ENCODE results near the gene PASD1. TPM values are rescaled to one million over a fixed set of nuclear protein-coding genes. Genes with fewer than 3 reads are reported as not detected.

The PASD1 gene
- total RNA-seq, 1 experiment from 2014 or later: not detected

- in situ Hi-C loops (cut with HindIII; ENCODE audit: low pct_unique_long_range_greater_than_20kb, low sequenced_read_pairs): no loop called here
- no peak overlapping the region for H3K27ac ChIP-seq (ENCODE audit: low read length)
- no peak for TF ChIP-seq CTCF (IDR thresholded peaks at IDR 0.05)
- TF ChIP-seq POLR2AphosphoS5 (IDR thresholded peaks at IDR 0.05; ENCODE audit: low read depth, low read length): no peak
- no peak for TF ChIP-seq SIN3A (IDR thresholded peaks at IDR 0.05; ENCODE audit: borderline replicate concordance, insufficient read depth, low read depth, low read length)
- no peak for TF ChIP-seq TCF7L2 (IDR thresholded peaks at IDR 0.05; ENCODE audit: low read depth, low read length)
- TF ChIP-seq REST (IDR thresholded peaks at IDR 0.05; ENCODE audit: insufficient read depth in 1 of 2, low read depth in 2 of 2, low read length in 1 of 2): no peak
- H3K36me3 ChIP-seq (ENCODE audit: control insufficient read depth, insufficient read depth, low read length): no peaks in the 10 kb centered on the region
- ATAC-seq (no peak), DNase-seq (ENCODE audit: low read depth, low spot score) (no peak)
- CTCF ChIA-PET: no interaction called here
- H3K27me3 ChIP-seq (ENCODE audit: control insufficient read depth, insufficient read depth, low read length): no peaks in the 10 kb centered on the region
- H3K4me1 ChIP-seq (ENCODE audit: control insufficient read depth, insufficient read depth, low read length): no peaks in the 10 kb centered on the region
- intact Hi-C loops (cut with micrococcal nuclease; ENCODE audit: unreplicated experiment): no loop called here
- H3K4me3 ChIP-seq (ENCODE audit: low read depth in 2 of 2, low read length in 2 of 2): no peak overlapping the region
- no peaks in the 10 kb centered on the region for H3K9me3 ChIP-seq (ENCODE audit: control insufficient read depth, insufficient read depth, low read depth, low read length)
- POLR2A ChIA-PET: no interaction called here
- no TSS peak for BruUV-seq (replicated peaks)
Measured at GRCh38 chrX:151692825-151693224, 129.3 kb downstream of the PASD1 start.

- in situ Hi-C loops (cut with HindIII; ENCODE audit: low pct_unique_long_range_greater_than_20kb, low sequenced_read_pairs): no loop called here
- H3K4me1 ChIP-seq (ENCODE audit: control insufficient read depth, insufficient read depth, low read length): no peaks in the 10 kb centered on the region
- ChIA-PET CTCF (no interaction called here), POLR2A (no interaction called here)
- intact Hi-C loops (cut with micrococcal nuclease; ENCODE audit: unreplicated experiment): no loop called here
- no peaks in the 10 kb centered on the region for H3K36me3 ChIP-seq (ENCODE audit: control insufficient read depth, insufficient read depth, low read length)
- H3K4me3 ChIP-seq (ENCODE audit: low read depth in 2 of 2, low read length in 2 of 2): no peak overlapping the region
- H3K27me3 ChIP-seq (ENCODE audit: control insufficient read depth, insufficient read depth, low read length): no peaks in the 10 kb centered on the region
- no TSS peak for BruUV-seq (replicated peaks)
- TF ChIP-seq CTCF (IDR thresholded peaks at IDR 0.05) (no peak), SIN3A (IDR thresholded peaks at IDR 0.05; ENCODE audit: borderline replicate concordance, insufficient read depth, low read depth, low read length) (no peak), REST (IDR thresholded peaks at IDR 0.05; ENCODE audit: insufficient read depth in 1 of 2, low read depth in 2 of 2, low read length in 1 of 2) (no peak), TCF7L2 (IDR thresholded peaks at IDR 0.05; ENCODE audit: low read depth, low read length) (no peak)
- no peaks in the 10 kb centered on the region for H3K9me3 ChIP-seq (ENCODE audit: control insufficient read depth, insufficient read depth, low read depth, low read length)
- ATAC-seq: no peak
- no peak overlapping the region for H3K27ac ChIP-seq (ENCODE audit: low read length)
- no peak for DNase-seq (ENCODE audit: low read depth, low spot score)
Measured at GRCh38 chrX:151694121-151694520, 130.6 kb downstream of the PASD1 start.

Data from Panc1 (cell line).